Parathyroid adenoma (tissue), 2 donors: Measurements from ENCODE around the gene NCKAP5.

Experiments
- H2AFZ ChIP-seq: fragments of 300-600 bp; sonication (generic); one replicate; pipeline ENCODE4 v1.7.0; 2017; ENCODE audit warnings: antibody characterized with exemption, mild to moderate bottlenecking
- H3K27ac ChIP-seq: fragments of 300-600 bp; sonication (generic); one replicate; pipeline ENCODE4 v1.7.0; 2017
- H3K27me3 ChIP-seq: fragments of 300-600 bp; sonication (generic); one replicate; pipeline ENCODE4 v1.7.0; 2017; ENCODE audit warnings: low read length; ENCODE audit not compliant: control insufficient read depth, insufficient read depth
- H3K36me3 ChIP-seq: fragments of 300-600 bp; sonication (generic); one replicate; pipeline ENCODE4 v1.7.0; 2017; ENCODE audit warnings: low read length; ENCODE audit not compliant: control insufficient read depth, insufficient read depth
- H3K4me1 ChIP-seq: fragments of 300-600 bp; sonication (generic); one replicate; pipeline ENCODE4 v1.7.0; 2017; ENCODE audit warnings: control low read depth
- H3K4me2 ChIP-seq: fragments of 300-600 bp; sonication (generic); one replicate; pipeline ENCODE4 v1.7.0; 2017; ENCODE audit warnings: low read length
- H3K4me3 ChIP-seq: fragments of 300-600 bp; sonication (generic); one replicate; pipeline ENCODE4 v1.7.0; 2017; ENCODE audit warnings: low read depth, low read length
- H3K79me2 ChIP-seq: fragments of 300-600 bp; sonication (generic); one replicate; pipeline ENCODE4 v1.7.0; 2017; ENCODE audit warnings: control low read depth
- H3K9ac ChIP-seq: fragments of 300-600 bp; sonication (generic); one replicate; pipeline ENCODE4 v1.7.0; 2017; ENCODE audit warnings: mild to moderate bottlenecking
- H3K9me3 ChIP-seq: fragments of 300-600 bp; sonication (generic); one replicate; pipeline ENCODE4 v1.7.0; 2017; ENCODE audit warnings: low read length; ENCODE audit not compliant: control insufficient read depth
- CTCF ChIP-seq: fragments of 300-600 bp; sonication (generic); IDR thresholded peaks from one replicate; pipeline ENCODE4 v1.7.0; 2017; ENCODE audit warnings: antibody characterized with exemption, mild to moderate bottlenecking
- donor health status: primary hyperparathyroidism.

Gene NCKAP5

GRCh38 chr2:133525613-133526529 is 42.4 kb downstream of the NCKAP5 start:
- no peaks in the 10 kb centered on the region for H3K79me2 ChIP-seq
- H3K4me3 ChIP-seq, result no peak overlapping the region
- H3K9me3 ChIP-seq, result no peaks in the 10 kb centered on the region
- no peaks in the 10 kb centered on the region for H3K27me3 ChIP-seq
- H3K27ac ChIP-seq, result no peak overlapping the region
- no peak overlapping the region for H3K4me2 ChIP-seq
- H3K4me1 ChIP-seq, result no peaks in the 10 kb centered on the region
- no peak for TF ChIP-seq CTCF
- no peaks in the 10 kb centered on the region for H3K36me3 ChIP-seq
- H3K9ac ChIP-seq, result no peak overlapping the region
- no peak overlapping the region for H2AFZ ChIP-seq

DNA sequence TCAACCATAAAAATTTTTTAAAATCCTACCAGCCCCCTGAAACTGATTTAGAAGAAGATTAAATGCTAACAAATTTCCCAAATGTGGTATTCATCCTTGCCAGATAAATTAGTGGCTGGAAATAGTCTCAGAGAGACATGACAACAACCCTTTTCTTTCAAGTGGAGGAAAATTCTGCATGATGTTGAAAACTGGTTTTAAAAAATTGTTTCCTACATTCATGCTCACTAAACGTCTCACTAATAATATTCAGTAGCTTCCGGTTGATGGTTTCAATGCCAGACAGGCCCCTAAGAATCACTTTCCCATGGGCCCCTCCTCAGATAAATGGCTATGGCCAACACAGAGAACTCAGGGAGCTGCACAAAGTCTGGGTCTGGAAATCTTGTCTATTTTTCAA is 43.2 kb downstream of the NCKAP5 start:
- Histone ChIP-seq H2AFZ (no peak overlapping the region), H3K4me1 (no peaks in the 10 kb centered on the region), H3K9me3 (no peaks in the 10 kb centered on the region), H3K27me3 (no peaks in the 10 kb centered on the region), H3K4me2 (no peak overlapping the region), H3K4me3 (no peak overlapping the region), H3K9ac (no peak overlapping the region), H3K27ac (no peak overlapping the region), H3K36me3 (no peaks in the 10 kb centered on the region), H3K79me2 (no peaks in the 10 kb centered on the region)
- no peak for TF ChIP-seq CTCF

DNA sequence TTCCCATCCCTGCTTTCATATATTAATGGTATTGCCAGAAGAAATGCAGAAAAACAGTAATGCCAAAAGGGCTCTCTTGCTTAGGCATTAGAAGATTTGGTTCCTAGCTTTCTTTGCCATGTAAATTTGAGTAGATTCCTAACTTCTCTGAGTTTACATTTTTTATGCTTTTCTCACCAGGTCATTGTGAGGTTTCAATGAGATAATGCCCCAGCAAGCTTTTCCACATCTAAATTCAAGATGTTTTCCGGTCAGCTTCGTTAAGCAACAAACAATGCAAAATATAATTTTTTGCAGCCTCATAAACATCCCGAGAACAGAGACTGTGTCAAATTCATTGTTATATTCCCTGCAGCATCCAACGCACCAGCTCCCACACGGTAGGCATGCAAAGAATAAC is 44.9 kb downstream of the NCKAP5 start:
- Histone ChIP-seq H3K27me3 (no peaks in the 10 kb centered on the region), H3K4me1 (no peaks in the 10 kb centered on the region), H2AFZ (no peak overlapping the region), H3K9ac (no peak overlapping the region), H3K4me3 (no peak overlapping the region), H3K4me2 (no peak overlapping the region), H3K36me3 (no peaks in the 10 kb centered on the region), H3K9me3 (no peaks in the 10 kb centered on the region), H3K79me2 (no peaks in the 10 kb centered on the region), H3K27ac (no peak overlapping the region)
- no peak for TF ChIP-seq CTCF

DNA sequence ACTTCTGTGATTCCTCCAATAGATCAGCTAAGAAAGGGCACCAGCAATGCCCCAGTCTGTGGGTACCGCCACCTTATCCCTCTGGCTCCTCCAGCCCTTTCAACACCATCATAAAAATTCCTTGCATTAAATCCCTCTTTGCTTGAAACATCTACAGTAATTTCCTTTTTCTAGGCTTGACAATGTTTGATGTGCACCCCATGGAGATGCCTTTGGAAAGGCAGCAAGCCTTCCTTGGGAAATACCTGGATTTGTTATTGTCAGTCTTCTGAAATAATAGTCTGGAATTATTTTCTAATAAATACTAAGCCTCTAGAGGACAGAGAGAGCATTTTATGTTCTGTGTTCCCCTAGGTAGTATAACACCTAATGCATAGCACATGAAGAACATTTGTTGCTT is 46.1 kb downstream of the NCKAP5 start:
- Histone ChIP-seq H3K36me3 (no peaks in the 10 kb centered on the region), H2AFZ (no peak overlapping the region), H3K79me2 (no peaks in the 10 kb centered on the region), H3K27ac (no peak overlapping the region), H3K4me2 (no peak overlapping the region), H3K9ac (no peak overlapping the region), H3K27me3 (no peaks in the 10 kb centered on the region), H3K9me3 (no peaks in the 10 kb centered on the region), H3K4me3 (no peak overlapping the region), H3K4me1 (no peaks in the 10 kb centered on the region)
- TF ChIP-seq CTCF, result no peak
